A673 (cell line): ENCODE data around the gene ABO. TPM values are rescaled to one million over a fixed set of nuclear protein-coding genes. Genes with fewer than 3 reads are reported as not detected.

ENCODE experiments used
- Bru-seq: library from RNA; stranded (reverse); fragments of 400-500 nt; gene quantifications from one replicate; lab custom pipeline; 2021; lab: Mats Ljungman, UMichigan
- BruChase-seq, 2 experiments: library from RNA; stranded (reverse); fragments of 400-500 nt; gene quantifications; one replicate each; lab custom pipeline; 2021; lab: Mats Ljungman, UMichigan
- BruUV-seq: library from RNA; stranded (reverse); fragments of 400-500 nt; replicated peaks from 2 replicates; lab custom pipeline; 2021; lab: Mats Ljungman, UMichigan
- CTCF ChIA-PET: fragments of 300-600 bp; sonication (Branson Sonifier 250); formaldehyde crosslinking; loops from one replicate; lab custom pipeline; 2022; ENCODE audit warnings: antibody characterized with exemption; lab: Charles Lee
- POLR2A ChIA-PET: fragments of 300-600 bp; sonication (Branson Sonifier 250); formaldehyde crosslinking; loops from one replicate; lab custom pipeline; 2022; ENCODE audit warnings: antibody characterized with exemption; ENCODE audit not compliant: low non-redundant PET; lab: Charles Lee
- DNase-seq: peaks from one replicate; pipeline ENCODE4 v3.0.0-alpha.2; 2015; ENCODE audit warnings: low spot score
- H3K27ac ChIP-seq: fragments of 200-600 bp; sonication (generic); 2 replicates; pipeline ENCODE4 v1.5.1; 2016; ENCODE audit warnings: mixed run types, low read depth, mild to moderate bottlenecking, mixed read lengths, antibody characterized with exemption, low read length; ENCODE audit not compliant: poor library complexity, severe bottlenecking
- H3K27me3 ChIP-seq: fragments of 200-600 bp; sonication (generic); replicated peaks from 2 replicates; pipeline ENCODE4 v1.6.1; 2017; ENCODE audit warnings: mixed run types, low read depth, mild to moderate bottlenecking, mixed read lengths, antibody characterized with exemption, low read length; ENCODE audit not compliant: insufficient read depth, poor library complexity
- H3K36me3 ChIP-seq: fragments of 200-600 bp; sonication (generic); 2 replicates; pipeline ENCODE4 v1.6.1; 2016; ENCODE audit warnings: mixed run types, mild to moderate bottlenecking, mixed read lengths, antibody characterized with exemption, low read length; ENCODE audit not compliant: insufficient read depth, poor library complexity, severe bottlenecking
- H3K4me1 ChIP-seq: fragments of 200-600 bp; sonication (generic); 2 replicates; pipeline ENCODE4 v1.6.1; 2017; ENCODE audit warnings: mixed run types, mild to moderate bottlenecking, mixed read lengths, antibody characterized with exemption, low read length; ENCODE audit not compliant: insufficient read depth, poor library complexity, severe bottlenecking
- H3K4me3 ChIP-seq: fragments of 200-600 bp; sonication (generic); 2 replicates; pipeline ENCODE4 v1.5.1; 2016; ENCODE audit warnings: low read depth, mixed run types, mild to moderate bottlenecking, mixed read lengths, low read length; ENCODE audit not compliant: poor library complexity, severe bottlenecking
- H3K9me3 ChIP-seq: fragments of 200-600 bp; sonication (generic); 2 replicates; pipeline ENCODE4 v1.6.1; 2016; ENCODE audit warnings: mixed run types, low read depth, mild to moderate bottlenecking, mixed read lengths, antibody characterized with exemption, low read length; ENCODE audit not compliant: poor library complexity, severe bottlenecking
- CTCF ChIP-seq: fragments of 300-800, 200-600 bp; sonication (generic); conservative IDR thresholded peaks from 2 replicates; pipeline ENCODE4 v1.5.1; 2017; ENCODE audit warnings: low read depth, mild to moderate bottlenecking, antibody characterized with exemption, low read length, moderate library complexity, mixed read lengths
- EZH2 ChIP-seq: fragments of 200-600 bp; sonication (generic); IDR thresholded peaks from 2 replicates; pipeline ENCODE4 v1.6.1; 2017; ENCODE audit warnings: borderline replicate concordance, low read depth, mild to moderate bottlenecking, mixed read lengths, antibody characterized with exemption, low read length; ENCODE audit not compliant: poor library complexity, severe bottlenecking
- intact Hi-C: fragments of 100-400 bp; cut with micrococcal nuclease; formaldehyde crosslinking; loops from one replicate; pipeline ENCODE4 v1.10.0; 2022; ENCODE audit not compliant: unreplicated experiment
- long read RNA-seq: library from polyadenylated mRNA; stranded (forward); transcript quantifications from one replicate; pipeline ENCODE4 v2.0.0, GENCODE V29; 2022
- total RNA-seq: library from RNA; stranded (reverse); gene quantifications from 2 replicates; pipeline ENCODE4 v1.2.3, GENCODE V29; 2021

ABO gene
- total RNA-seq (not detected in 2 replicates), Bru-seq, nascent RNA (percentile 8 among the genes with signal in this experiment), BruChase-seq, experiment 1, labeled RNA remaining after a 2-hour chase (not detected), BruChase-seq, experiment 2, labeled RNA remaining after a 6-hour chase (percentile 11 among the genes with signal in this experiment)
- long read RNA-seq = 0 reads

- no peak for DNase-seq
- peak within 1 kb of the TSS; percentile 23 for H3K4me3 ChIP-seq
- BruUV-seq = no TSS peak
- no peaks in the 10 kb centered on the region for H3K4me1 ChIP-seq
- peak; percentile 88 for TF ChIP-seq EZH2
- no peak for TF ChIP-seq CTCF
- no peaks in the 10 kb centered on the region for H3K36me3 ChIP-seq
- intact Hi-C loops = loop anchor here (10.0 kb wide), 1 partner anchor 91 kb away; no protein-coding TSS in a partner anchor
- peaks cover 86% of the 10 kb centered on the region for H3K27me3 ChIP-seq
- H3K9me3 ChIP-seq = no peaks in the 10 kb centered on the region
- H3K27ac ChIP-seq = no peak within 1 kb of the TSS
- ChIA-PET CTCF (no interaction called here), POLR2A (no interaction called here)
Observed at GRCh38 chr9:133275105-133276000, at the start of gene ABO. Gene ABO, minus strand, starts transcription at chr9:133275201.

- Histone ChIP-seq H3K27me3 (no peaks in the 10 kb centered on the region), H3K4me1 (no peaks in the 10 kb centered on the region), H3K36me3 (no peaks in the 10 kb centered on the region), H3K27ac (no peak overlapping the region), H3K4me3 (no peak overlapping the region), H3K9me3 (no peaks in the 10 kb centered on the region)
- intact Hi-C loops = no loop called here
- no TSS peak for BruUV-seq
- CTCF ChIA-PET = no interaction called here
- no peak for TF ChIP-seq CTCF
- TF ChIP-seq EZH2 = no peak
- DNase-seq = no peak
- POLR2A ChIA-PET = no interaction called here
Observed at GRCh38 chr9:133323991-133324703, 49.1 kb upstream of the ABO start.

- DNase-seq = no peak
- no peak overlapping the region for H3K4me3 ChIP-seq
- H3K27me3 ChIP-seq = no peaks in the 10 kb centered on the region
- ChIA-PET POLR2A (no interaction called here), CTCF (no interaction called here)
- no peak overlapping the region for H3K27ac ChIP-seq
- H3K36me3 ChIP-seq = no peaks in the 10 kb centered on the region
- no peak for TF ChIP-seq EZH2
- TF ChIP-seq CTCF = no peak
- intact Hi-C loops = no loop called here
- H3K9me3 ChIP-seq = no peaks in the 10 kb centered on the region
- BruUV-seq = no TSS peak
- H3K4me1 ChIP-seq = no peaks in the 10 kb centered on the region
Observed at GRCh38 chr9:133323211-133323610, 48.2 kb upstream of the ABO start.
